ENCODE data around the gene PTGIS.

GRCh38 chr20:49589747-49590146 lies 21.8 kb upstream of the PTGIS start:
- TF ChIP-seq CTCF (IDR thresholded peaks at IDR 0.05) (no peak), POLR2A (IDR thresholded peaks at IDR 0.05) (no peak)

Data from esophagus squamous epithelium (tissue), 4 donors.